Measurements from ENCODE around the gene ZMYND15. TPM values are rescaled to one million over a fixed set of nuclear protein-coding genes. Genes with fewer than 3 reads are reported as not detected.
A peak's percentile ranks its signal among the peaks of the same experiment; 100 is the strongest.
"Not testable (repeated sequence)": the region's sequence is repeated elsewhere in the genome, so short reads cannot be mapped to it uniquely, and the experiment has no call there.

ZMYND15 gene
- total and polyA plus RNA-seq, 5 experiments from 2014 or later = 0.10 to 0.47 (median 0.38) TPM; not detected in 2

GRCh38 chr17:4706121-4706520 lies 33.5 kb upstream of the ZMYND15 start:
- peak overlapping the region in 9 of 10 donors; percentile 27 to 88 (median 49) for H3K27ac Mint-ChIP-seq
- no peaks in the 10 kb centered on the region for H3K27me3 Mint-ChIP-seq
- POLR2A ChIA-PET = interaction anchor here (0.6 to 1.2 kb wide), 2 partner anchors 239 to 816 kb away, joined by 3 read pairs; no protein-coding TSS in a partner anchor
- H3K4me1 Mint-ChIP-seq = peaks cover 28 to 65% (median 51%) of the 10 kb centered on the region in 4 donors
- no peaks in the 10 kb centered on the region for H3K36me3 Mint-ChIP-seq
- ATAC-seq (no peak), DNase-seq (no peak)
- H3K4me3 Mint-ChIP-seq = peak overlapping the region in 9 of 10 donors; percentile 6 to 73 (median 54)
- no peaks in the 10 kb centered on the region for H3K9me3 Mint-ChIP-seq

- Mint-ChIP-seq H3K9me3 (no peaks in the 10 kb centered on the region), H3K4me1 (peaks cover 22 to 59% (median 48%) of the 10 kb centered on the region in 4 donors), H3K27ac (peak overlapping the region; percentile 69 to 96 (median 90)), H3K27me3 (no peaks in the 10 kb centered on the region), H3K4me3 (peak overlapping the region; percentile 55 to 86 (median 72)), H3K36me3 (no peaks in the 10 kb centered on the region)
- ATAC-seq (no peak), DNase-seq (peak in 8 of 10 donors; percentile 60 to 83 (median 72))
- POLR2A ChIA-PET = interaction anchor here (0.6 to 5.3 kb wide), 7 partner anchors 9 to 760 kb away, joined by 3 to 45 read pairs (median 21); partner anchors contain the start of genes CXCL16, DHX33, INCA1 and KIF1C
These were observed 31.2 kb upstream of the ZMYND15 start for GRCh38 chr17:4708436-4708835.

- H3K4me1 Mint-ChIP-seq = peaks cover 30 to 60% (median 54%) of the 10 kb centered on the region in 4 donors
- peak within 1 kb of the TSS; percentile 74 to 99 (median 97) for H3K4me3 Mint-ChIP-seq
- H3K27ac Mint-ChIP-seq = peak within 1 kb of the TSS; percentile 91 to 99 (median 98)
- no peaks in the 10 kb centered on the region for H3K27me3 Mint-ChIP-seq
- H3K36me3 Mint-ChIP-seq = no peaks in the 10 kb centered on the region
- POLR2A ChIA-PET = interaction anchor here (0.6 to 5.3 kb wide), 26 partner anchors 8 to 344 kb away, joined by 3 to 45 read pairs (median 5); partner anchors contain the start of genes CHRNE, CXCL16, MED11 and MINK1
- ATAC-seq = peak; percentile 79
- DNase-seq = peak; percentile 93 to 99 (median 99)
- H3K9me3 Mint-ChIP-seq = no peaks in the 10 kb centered on the region
These were observed 29.6 kb upstream of the ZMYND15 start, which contains the start of gene ARRB2 for GRCh38 chr17:4709794-4710692. ARRB2 (plus strand) TSS chr17:4710632; CDS start chr17:4710722, 90 bp downstream.

- POLR2A ChIA-PET = interaction anchor here (0.8 to 5.3 kb wide), 28 partner anchors 8 to 535 kb away, joined by 3 to 45 read pairs (median 5); partner anchors contain the start of genes C17orf107, CHRNE, CXCL16 and MED11
- Mint-ChIP-seq H3K4me1 (peaks cover 39 to 64% (median 63%) of the 10 kb centered on the region in 4 donors), H3K9me3 (no peaks in the 10 kb centered on the region), H3K36me3 (peaks cover 0 to 4% (median 0%) of the 10 kb centered on the region in 3 donors), H3K4me3 (peak overlapping the region; percentile 74 to 99 (median 97)), H3K27ac (peak overlapping the region; percentile 91 to 99 (median 98)), H3K27me3 (no peaks in the 10 kb centered on the region)
- DNase-seq (peak in 9 of 10 donors; percentile 22 to 77 (median 51)), ATAC-seq (no peak)
These were observed 28.7 kb upstream of the ZMYND15 start for GRCh38 chr17:4710693-4711634.

GRCh38 chr17:4711661-4712181 lies 27.9 kb upstream of the ZMYND15 start:
- no peak for DNase-seq
- ATAC-seq = no peak
- H3K9me3 Mint-ChIP-seq = no peaks in the 10 kb centered on the region
- POLR2A ChIA-PET = interaction anchor here (0.6 to 5.3 kb wide), 18 partner anchors 9 to 536 kb away, joined by 3 to 45 read pairs (median 8); partner anchors contain the start of genes C17orf107, CXCL16, MED11 and MINK1
- peak overlapping the region; percentile 91 to 99 (median 98) for H3K27ac Mint-ChIP-seq
- peaks cover 0 to 9% (median 0%) of the 10 kb centered on the region in 3 donors for H3K36me3 Mint-ChIP-seq
- no peaks in the 10 kb centered on the region for H3K27me3 Mint-ChIP-seq
- H3K4me3 Mint-ChIP-seq = peak overlapping the region; percentile 74 to 99 (median 97)
- peaks cover 34 to 70% (median 61%) of the 10 kb centered on the region in 4 donors for H3K4me1 Mint-ChIP-seq

GRCh38 chr17:4712526-4712925 lies 27.1 kb upstream of the ZMYND15 start:
- peaks cover 35 to 78% (median 68%) of the 10 kb centered on the region in 4 donors for H3K4me1 Mint-ChIP-seq
- POLR2A ChIA-PET = interaction anchor here (1.0 to 5.3 kb wide), 8 partner anchors 8 to 230 kb away, joined by 3 to 45 read pairs (median 4); partner anchors contain the start of genes CXCL16, PELP1 and ZMYND15
- DNase-seq = no peak
- peak overlapping the region; percentile 74 to 99 (median 97) for H3K4me3 Mint-ChIP-seq
- H3K27me3 Mint-ChIP-seq = no peaks in the 10 kb centered on the region
- peak overlapping the region in 9 of 10 donors; percentile 78 to 99 (median 96) for H3K27ac Mint-ChIP-seq
- no peak for ATAC-seq
- H3K9me3 Mint-ChIP-seq = no peaks in the 10 kb centered on the region
- H3K36me3 Mint-ChIP-seq = peaks cover 0 to 17% (median 0%) of the 10 kb centered on the region in 3 donors

- Mint-ChIP-seq H3K36me3 (peaks cover 0 to 37% (median 0%) of the 10 kb centered on the region in 3 donors), H3K27ac (peak overlapping the region; percentile 91 to 98 (median 95)), H3K4me3 (peak overlapping the region; percentile 76 to 92 (median 86)), H3K4me1 (peaks cover 37 to 71% (median 65%) of the 10 kb centered on the region in 4 donors)
- not testable (repeated sequence) for ATAC-seq, H3K9me3 Mint-ChIP-seq, DNase-seq, H3K27me3 Mint-ChIP-seq
- POLR2A ChIA-PET = interaction anchor here (0.6 to 2.1 kb wide), 17 partner anchors 10 to 539 kb away, joined by 3 to 8 read pairs (median 4); partner anchors contain the start of genes CXCL16, MED11, PFN1 and PSMB6
These were observed 25.1 kb upstream of the ZMYND15 start for GRCh38 chr17:4714340-4715062.

GRCh38 chr17:4715063-4715744 lies 24.4 kb upstream of the ZMYND15 start:
- POLR2A ChIA-PET = interaction anchor here (0.6 to 2.1 kb wide), 15 partner anchors 10 to 466 kb away, joined by 3 to 8 read pairs (median 4); partner anchors contain the start of genes CXCL16, MED11, PFN1 and PSMB6
- H3K4me3 Mint-ChIP-seq = peak overlapping the region; percentile 76 to 92 (median 86)
- ATAC-seq (peak; percentile 14 to 19), DNase-seq (peak; percentile 36 to 74 (median 58))
- H3K27ac Mint-ChIP-seq = peak overlapping the region; percentile 91 to 98 (median 94)
- no peaks in the 10 kb centered on the region for H3K27me3 Mint-ChIP-seq
- peaks cover 34 to 67% (median 63%) of the 10 kb centered on the region in 4 donors for H3K4me1 Mint-ChIP-seq
- peaks cover 0 to 44% (median 0%) of the 10 kb centered on the region in 3 donors for H3K36me3 Mint-ChIP-seq
- H3K9me3 Mint-ChIP-seq = no peaks in the 10 kb centered on the region

- Mint-ChIP-seq H3K4me3 (peak overlapping the region; percentile 53 to 92 (median 84)), H3K36me3 (peaks cover 0 to 52% (median 0%) of the 10 kb centered on the region in 3 donors), H3K4me1 (peaks cover 34 to 71% (median 60%) of the 10 kb centered on the region in 4 donors), H3K27me3 (no peaks in the 10 kb centered on the region), H3K9me3 (no peaks in the 10 kb centered on the region), H3K27ac (peak overlapping the region in 9 of 10 donors; percentile 91 to 98 (median 94))
- no peak for DNase-seq
- no peak for ATAC-seq
- POLR2A ChIA-PET = interaction anchor here (1.2 to 2.0 kb wide), 6 partner anchors 9 to 118 kb away, joined by 3 to 8 read pairs (median 4); partner anchors contain the start of genes CXCL16 and ZMYND15
These were observed 23.6 kb upstream of the ZMYND15 start for GRCh38 chr17:4716081-4716480.

GRCh38 chr17:4717791-4718190 lies 21.8 kb upstream of the ZMYND15 start:
- Mint-ChIP-seq H3K27ac (peak overlapping the region in 6 of 10 donors; percentile 34 to 86 (median 60)), H3K4me1 (peaks cover 27 to 63% (median 47%) of the 10 kb centered on the region in 4 donors), H3K4me3 (peak overlapping the region in 2 of 10 donors; percentile 61 to 80), H3K9me3 (no peaks in the 10 kb centered on the region), H3K27me3 (no peaks in the 10 kb centered on the region), H3K36me3 (peaks cover 0 to 59% (median 0%) of the 10 kb centered on the region in 3 donors)
- no peak for ATAC-seq
- POLR2A ChIA-PET = no interaction called here
- DNase-seq = no peak
